Measurements from ENCODE around the gene INO80B.

DNA sequence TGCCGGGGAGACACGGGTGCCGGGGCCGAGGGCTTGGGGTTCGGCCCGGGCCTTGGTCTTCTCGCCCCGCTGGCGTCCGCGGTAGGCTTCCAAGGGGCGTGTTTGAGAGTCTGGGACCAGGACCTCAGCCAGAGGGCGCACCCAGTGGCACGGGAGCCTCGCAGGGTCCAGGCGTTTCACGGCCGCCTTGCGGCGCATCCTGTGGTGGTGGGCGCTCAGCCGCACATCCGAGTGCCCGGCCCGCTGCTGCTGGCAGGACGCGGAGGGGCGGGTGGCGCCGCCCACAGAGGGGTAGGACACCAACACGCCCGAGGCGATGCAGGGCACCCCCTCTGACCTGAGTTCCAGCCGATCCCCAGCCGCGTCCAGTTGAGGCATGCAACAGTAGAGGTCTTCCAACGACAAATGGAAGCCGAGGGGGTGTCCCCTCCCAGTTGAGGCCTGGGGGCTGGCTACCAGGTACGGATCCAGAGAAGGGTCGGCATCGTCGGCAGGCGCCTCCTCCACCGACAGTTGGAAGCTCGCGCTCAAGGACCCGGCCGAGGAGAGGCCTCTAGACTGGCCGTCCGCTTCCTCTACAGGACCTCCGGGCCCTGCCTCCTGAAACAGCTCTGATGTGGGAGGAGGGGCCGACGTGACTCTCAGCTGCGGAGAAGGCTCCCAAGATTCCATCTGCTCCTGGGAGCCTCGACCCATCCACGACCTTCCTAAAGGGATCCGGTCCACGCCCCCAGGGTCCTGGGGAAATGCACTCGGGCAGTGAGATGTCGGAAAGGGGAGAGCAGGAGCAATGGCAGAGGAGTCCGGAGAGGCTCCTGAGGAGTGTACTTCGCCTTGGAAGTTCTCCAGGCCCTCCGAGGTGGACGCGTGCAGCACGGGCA lies 39.8 kb upstream of the INO80B start:
- TF ChIP-seq, protein P1, sequence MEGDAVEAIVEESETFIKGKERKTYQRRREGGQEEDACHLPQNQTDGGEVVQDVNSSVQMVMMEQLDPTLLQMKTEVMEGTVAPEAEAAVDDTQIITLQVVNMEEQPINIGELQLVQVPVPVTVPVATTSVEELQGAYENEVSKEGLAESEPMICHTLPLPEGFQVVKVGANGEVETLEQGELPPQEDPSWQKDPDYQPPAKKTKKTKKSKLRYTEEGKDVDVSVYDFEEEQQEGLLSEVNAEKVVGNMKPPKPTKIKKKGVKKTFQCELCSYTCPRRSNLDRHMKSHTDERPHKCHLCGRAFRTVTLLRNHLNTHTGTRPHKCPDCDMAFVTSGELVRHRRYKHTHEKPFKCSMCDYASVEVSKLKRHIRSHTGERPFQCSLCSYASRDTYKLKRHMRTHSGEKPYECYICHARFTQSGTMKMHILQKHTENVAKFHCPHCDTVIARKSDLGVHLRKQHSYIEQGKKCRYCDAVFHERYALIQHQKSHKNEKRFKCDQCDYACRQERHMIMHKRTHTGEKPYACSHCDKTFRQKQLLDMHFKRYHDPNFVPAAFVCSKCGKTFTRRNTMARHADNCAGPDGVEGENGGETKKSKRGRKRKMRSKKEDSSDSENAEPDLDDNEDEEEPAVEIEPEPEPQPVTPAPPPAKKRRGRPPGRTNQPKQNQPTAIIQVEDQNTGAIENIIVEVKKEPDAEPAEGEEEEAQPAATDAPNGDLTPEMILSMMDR (conservative IDR thresholded peaks at IDR 0.05; ENCODE audit: low read length) = no peak
- no peak for TF ChIP-seq EZH2phosphoT487 (IDR thresholded peaks at IDR 0.05; ENCODE audit: borderline replicate concordance, low read depth, low read length)

Data from OCI-LY7 (cell line).